ENCODE results near the gene OR9A2.

OR9A2 gene

GRCh38 chr7:143023047-143023446 is 3.9 kb downstream of the OR9A2 start:
- in situ Hi-C loops (cut with HindIII; ENCODE audit: low sequenced_read_pairs): loop anchor here (25.0 kb wide), 1 partner anchor 386 kb away; no protein-coding TSS in a partner anchor

- in situ Hi-C loops (cut with HindIII; ENCODE audit: low sequenced_read_pairs): loop anchor here (5.0 to 25.0 kb wide), 2 partner anchors 58 to 382 kb away; no protein-coding TSS in a partner anchor
These were observed 8.0 kb downstream of the OR9A2 start for GRCh38 chr7:143018931-143019330.

GRCh38 chr7:143016996-143017395 is 9.9 kb downstream of the OR9A2 start:
- in situ Hi-C loops (cut with HindIII; ENCODE audit: low sequenced_read_pairs): loop anchor here (5.0 to 25.0 kb wide), 2 partner anchors 60 to 380 kb away; no protein-coding TSS in a partner anchor

DNA sequence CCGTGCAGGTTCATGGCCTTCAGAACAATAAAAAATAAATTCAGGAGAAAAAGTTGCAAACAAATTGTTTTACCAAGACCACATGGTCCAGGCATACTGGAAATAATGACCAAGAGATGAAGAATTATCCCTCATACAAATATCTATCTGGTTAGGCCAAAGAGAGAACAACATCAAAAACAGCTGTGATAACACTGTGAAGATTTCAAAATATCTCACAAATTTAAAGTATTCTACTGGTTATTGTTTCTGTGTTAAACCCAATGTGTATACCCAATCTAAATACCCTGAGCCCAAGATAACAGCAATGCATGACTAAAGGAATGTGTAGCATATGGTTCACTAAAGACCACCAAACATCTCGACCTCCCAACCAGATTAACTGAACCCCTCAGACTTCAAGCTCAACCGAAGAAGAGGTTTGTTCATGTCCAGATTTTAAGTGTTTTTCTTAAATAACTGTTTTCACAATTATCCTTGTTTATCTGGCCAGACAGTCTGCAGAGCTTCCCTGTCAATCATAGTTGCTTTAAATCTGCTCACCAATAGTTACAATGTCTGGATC is 10.9 kb downstream of the OR9A2 start:
- in situ Hi-C loops (cut with HindIII; ENCODE audit: low sequenced_read_pairs): loop anchor here (5.0 to 25.0 kb wide), 2 partner anchors 61 to 379 kb away; no protein-coding TSS in a partner anchor

GRCh38 chr7:143015084-143015483 is 11.8 kb downstream of the OR9A2 start:
- in situ Hi-C loops (cut with HindIII; ENCODE audit: low sequenced_read_pairs): loop anchor here (5.0 to 25.0 kb wide), 2 partner anchors 62 to 378 kb away; no protein-coding TSS in a partner anchor

GRCh38 chr7:143013893-143014292 is 13.0 kb downstream of the OR9A2 start:
- in situ Hi-C loops (cut with HindIII; ENCODE audit: low sequenced_read_pairs): loop anchor here (25.0 kb wide), 1 partner anchor 377 kb away; no protein-coding TSS in a partner anchor

- in situ Hi-C loops (cut with HindIII; ENCODE audit: low sequenced_read_pairs): loop anchor here (25.0 kb wide), 1 partner anchor 376 kb away; no protein-coding TSS in a partner anchor
These were observed 13.5 kb downstream of the OR9A2 start for GRCh38 chr7:143013473-143013872.

DNA sequence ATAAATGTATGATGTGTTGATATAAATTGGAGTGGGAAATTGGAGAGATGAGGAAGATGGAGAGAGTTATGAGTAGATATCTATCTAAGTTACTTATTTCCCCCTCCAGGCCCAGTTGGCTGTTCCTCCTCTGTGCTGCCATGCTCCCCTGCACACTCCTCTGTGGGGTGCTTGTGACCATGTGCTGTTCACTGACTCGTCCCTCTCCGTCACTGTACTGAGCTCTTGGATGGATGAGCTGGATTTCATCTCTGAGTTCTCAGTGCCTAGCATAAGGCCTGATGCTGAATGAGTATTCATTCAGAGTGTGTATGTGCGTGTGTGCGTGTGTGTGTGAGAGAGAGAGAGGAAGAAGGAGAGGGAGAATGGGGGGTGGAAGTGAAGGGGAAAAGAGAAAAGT is 14.5 kb downstream of the OR9A2 start:
- in situ Hi-C loops (cut with HindIII; ENCODE audit: low sequenced_read_pairs): loop anchor here (25.0 kb wide), 1 partner anchor 375 kb away; no protein-coding TSS in a partner anchor

DNA sequence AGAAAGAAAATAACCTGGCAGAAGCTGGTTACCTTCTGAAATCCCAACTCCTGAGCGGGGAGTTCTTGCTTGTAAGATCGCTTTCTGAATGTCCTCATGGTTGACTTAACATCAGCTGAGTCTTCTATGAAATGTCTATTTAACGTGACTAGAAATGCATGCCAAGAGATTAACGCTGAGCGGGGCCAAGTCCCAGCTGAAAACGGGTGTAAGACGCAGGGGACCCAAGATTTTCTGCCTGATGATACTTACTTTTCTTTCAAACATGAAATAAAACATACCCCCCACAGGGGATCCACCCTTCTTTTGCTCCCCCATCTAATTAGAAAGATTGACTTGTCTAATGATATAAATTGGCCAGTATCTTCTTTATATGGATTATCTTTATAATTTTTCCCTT is 14.9 kb downstream of the OR9A2 start:
- in situ Hi-C loops (cut with HindIII; ENCODE audit: low sequenced_read_pairs): loop anchor here (25.0 kb wide), 1 partner anchor 375 kb away; no protein-coding TSS in a partner anchor

GRCh38 chr7:143008007-143008901 is 18.7 kb downstream of the OR9A2 start:
- in situ Hi-C loops (cut with HindIII; ENCODE audit: low sequenced_read_pairs): loop anchor here (10.0 to 25.0 kb wide), 2 partner anchors 143 to 371 kb away; no protein-coding TSS in a partner anchor

DNA sequence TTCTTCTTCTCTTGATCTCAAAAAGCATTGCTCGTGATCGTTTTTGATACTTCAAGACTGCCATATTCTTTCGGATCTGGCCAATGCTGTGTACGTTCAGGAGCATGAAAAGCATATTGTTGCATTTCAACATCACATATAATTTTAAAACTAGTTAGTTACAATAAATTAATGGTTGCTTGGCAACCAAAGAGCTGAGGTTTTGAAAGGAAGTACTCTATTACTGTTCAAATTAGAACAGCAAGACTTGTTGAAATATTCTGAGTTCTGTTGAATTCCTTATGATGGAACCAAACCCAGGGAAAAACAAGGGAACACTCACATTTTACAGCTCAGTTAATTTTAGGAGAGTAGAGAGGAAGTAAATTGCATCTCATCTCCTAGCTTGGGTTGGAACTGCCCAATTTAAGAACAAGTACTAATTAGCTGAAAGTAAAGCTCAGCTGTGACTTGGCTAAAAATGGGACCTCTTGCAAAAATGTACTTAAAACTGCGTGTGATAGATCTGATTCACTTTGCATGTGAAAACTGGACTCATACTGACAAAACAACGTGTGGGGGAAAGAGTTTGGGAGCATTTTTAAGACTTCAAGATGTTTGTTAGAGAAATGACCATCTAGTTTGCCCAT is 21.2 kb downstream of the OR9A2 start:
- in situ Hi-C loops (cut with HindIII; ENCODE audit: low sequenced_read_pairs): loop anchor here (10.0 to 25.0 kb wide), 2 partner anchors 141 to 368 kb away; no protein-coding TSS in a partner anchor

DNA sequence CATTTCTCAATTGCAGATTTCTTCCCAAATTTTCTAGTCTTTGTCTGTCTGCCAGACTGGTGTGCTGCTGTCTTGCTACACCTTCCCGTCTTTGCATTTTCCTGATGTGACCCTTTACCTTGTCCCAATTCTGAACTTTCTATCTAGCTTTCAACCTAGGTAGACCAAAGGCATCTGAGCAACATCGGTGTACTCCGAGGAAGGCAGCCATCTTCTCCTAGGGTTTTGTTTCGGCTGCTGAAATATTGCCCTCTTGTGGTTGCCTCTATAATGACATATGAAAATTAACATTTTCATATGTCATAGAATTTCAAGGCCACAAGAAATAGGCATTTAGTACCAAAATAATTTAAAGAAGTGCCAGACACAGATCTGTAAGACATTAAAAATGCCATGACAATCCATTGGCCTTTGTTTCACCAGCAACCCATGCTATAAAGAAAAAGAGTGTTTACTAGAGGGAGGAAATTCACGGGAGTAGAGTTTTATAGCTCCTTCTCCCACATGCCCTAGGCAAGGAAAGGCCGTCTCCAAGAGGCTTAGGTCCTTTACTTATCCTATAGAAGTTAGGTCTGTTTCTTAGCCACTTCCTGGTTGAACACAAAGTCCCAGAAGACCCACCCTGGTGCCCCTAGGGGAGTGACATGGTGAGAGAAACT is 23.4 kb downstream of the OR9A2 start:
- in situ Hi-C loops (cut with HindIII; ENCODE audit: low sequenced_read_pairs): loop anchor here (5.0 to 25.0 kb wide), 3 partner anchors 139 to 366 kb away; no protein-coding TSS in a partner anchor

DNA sequence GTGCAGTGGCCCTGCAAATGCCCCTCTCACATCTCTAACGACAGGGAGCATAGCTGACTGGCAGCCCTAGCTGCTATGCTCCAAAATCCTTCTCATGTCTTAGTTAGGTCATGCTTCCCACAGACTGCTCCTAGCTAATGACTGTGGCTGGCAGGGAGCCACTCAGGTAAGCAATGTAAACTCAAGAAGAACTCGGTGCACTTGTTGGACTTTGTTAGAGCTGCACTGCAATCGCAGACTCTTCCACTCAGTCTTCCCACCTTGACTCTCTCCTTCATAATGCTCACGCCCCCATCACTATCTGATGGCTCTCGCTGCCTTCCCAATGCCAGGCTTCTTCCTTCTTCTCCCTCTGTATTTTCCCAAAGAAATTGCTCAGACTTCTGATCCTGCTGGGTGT is 24.0 kb downstream of the OR9A2 start:
- in situ Hi-C loops (cut with HindIII; ENCODE audit: low sequenced_read_pairs): loop anchor here (5.0 to 25.0 kb wide), 3 partner anchors 138 to 366 kb away; no protein-coding TSS in a partner anchor

- in situ Hi-C loops (cut with HindIII; ENCODE audit: low sequenced_read_pairs): loop anchor here (5.0 to 25.0 kb wide), 3 partner anchors 137 to 365 kb away; no protein-coding TSS in a partner anchor
These were observed 24.8 kb downstream of the OR9A2 start for GRCh38 chr7:143002106-143002505.

DNA sequence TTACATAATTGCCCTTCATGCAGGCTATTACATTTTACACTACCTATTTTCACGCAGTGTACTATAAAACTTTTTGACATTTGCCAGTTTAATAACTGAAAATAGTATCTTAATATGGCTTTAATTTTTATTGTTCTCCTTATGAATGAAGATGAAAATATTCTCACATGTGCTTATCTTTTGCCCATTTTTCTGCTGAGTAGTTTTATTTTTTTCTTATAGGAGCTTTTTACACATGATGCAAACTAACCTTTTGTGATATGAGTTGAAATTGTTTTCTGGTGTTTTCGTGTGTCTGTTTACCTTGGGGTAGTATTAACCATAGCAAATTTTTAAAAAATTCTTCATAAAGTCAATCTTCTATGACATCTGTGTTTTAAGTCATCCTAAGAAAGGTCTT is 26.3 kb downstream of the OR9A2 start:
- in situ Hi-C loops (cut with HindIII; ENCODE audit: low sequenced_read_pairs): loop anchor here (5.0 to 25.0 kb wide), 3 partner anchors 136 to 363 kb away; no protein-coding TSS in a partner anchor

- in situ Hi-C loops (cut with HindIII; ENCODE audit: low sequenced_read_pairs): loop anchor here (5.0 to 25.0 kb wide), 3 partner anchors 135 to 362 kb away; no protein-coding TSS in a partner anchor
These were observed 27.1 kb downstream of the OR9A2 start for GRCh38 chr7:142999793-143000192.

- in situ Hi-C loops (cut with HindIII; ENCODE audit: low sequenced_read_pairs): no loop called here
These were observed 28.0 kb downstream of the OR9A2 start for GRCh38 chr7:142998966-142999365.

DNA sequence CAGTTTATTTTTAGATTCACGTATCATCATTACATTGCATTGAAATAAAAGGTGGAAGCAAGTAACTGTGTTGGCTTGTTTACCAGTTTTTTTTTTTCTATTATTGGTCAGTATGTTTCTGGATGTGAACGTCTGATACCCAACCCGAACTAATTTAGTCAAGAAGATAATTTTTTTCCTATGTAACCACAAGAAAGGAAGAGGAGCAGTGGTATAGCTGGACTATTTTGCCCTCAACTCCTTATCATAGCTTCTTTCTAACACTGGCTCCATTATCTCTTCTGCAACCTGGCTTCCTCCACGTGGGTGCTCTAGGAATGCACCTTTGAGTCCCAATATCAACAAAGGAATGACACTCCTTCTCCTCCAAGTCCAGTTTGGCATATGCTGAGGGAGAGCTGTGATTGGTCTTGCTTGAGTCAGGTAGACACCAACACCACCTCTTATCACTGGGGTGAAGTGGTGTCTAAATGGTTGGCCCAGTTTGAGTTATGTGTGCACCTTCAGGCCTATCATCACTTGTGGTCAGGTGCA is 29.4 kb downstream of the OR9A2 start:
- in situ Hi-C loops (cut with HindIII; ENCODE audit: low sequenced_read_pairs): no loop called here

GRCh38 chr7:142992427-142992826 is 34.5 kb downstream of the OR9A2 start:
- in situ Hi-C loops (cut with HindIII; ENCODE audit: low sequenced_read_pairs): no loop called here

- in situ Hi-C loops (cut with HindIII; ENCODE audit: low sequenced_read_pairs): no loop called here
These were observed 42.6 kb downstream of the OR9A2 start for GRCh38 chr7:142984297-142984696.
